Central memory CD8-positive, alpha-beta T cell (primary cell): Measurements from ENCODE around the gene PRR36.

Experiments used
- ATAC-seq: fragments of 150-1000 bp; cut with Tn5 transposase; replicated peaks from 2 replicates; pipeline ENCODE4 v1.10.0; 2022; ENCODE audit warnings: mild to moderate bottlenecking, moderate FRiP score, moderate number of reproducible peaks; ENCODE audit not compliant: poor library complexity, severe bottlenecking; ENCODE audit errors: extremely low read depth
- DNase-seq, 2 donors: peaks; one replicate each; pipeline ENCODE4 v3.0.0; 2021; ENCODE audit warnings: low spot score in 2 of 2
- H3K27ac Mint-ChIP-seq: one replicate; pipeline ENCODE4 v1.8.0; 2022; ENCODE audit warnings: low read depth, mild to moderate bottlenecking, moderate library complexity, mixed read lengths
- H3K27me3 Mint-ChIP-seq: one replicate; pipeline ENCODE4 v1.8.0; 2022; ENCODE audit warnings: mixed read lengths
- H3K36me3 Mint-ChIP-seq: one replicate; pipeline ENCODE4 v1.8.0; 2022; ENCODE audit warnings: mild to moderate bottlenecking, moderate library complexity, mixed read lengths; ENCODE audit not compliant: insufficient read depth
- H3K4me1 Mint-ChIP-seq: one replicate; pipeline ENCODE4 v1.8.0; 2022; ENCODE audit warnings: mixed read lengths
- H3K4me3 Mint-ChIP-seq: one replicate; pipeline ENCODE4 v1.8.0; 2022; ENCODE audit warnings: mild to moderate bottlenecking, moderate library complexity, mixed read lengths
- H3K9me3 Mint-ChIP-seq: one replicate; pipeline ENCODE4 v1.8.0; 2022; ENCODE audit warnings: mixed read lengths

Gene PRR36

DNA sequence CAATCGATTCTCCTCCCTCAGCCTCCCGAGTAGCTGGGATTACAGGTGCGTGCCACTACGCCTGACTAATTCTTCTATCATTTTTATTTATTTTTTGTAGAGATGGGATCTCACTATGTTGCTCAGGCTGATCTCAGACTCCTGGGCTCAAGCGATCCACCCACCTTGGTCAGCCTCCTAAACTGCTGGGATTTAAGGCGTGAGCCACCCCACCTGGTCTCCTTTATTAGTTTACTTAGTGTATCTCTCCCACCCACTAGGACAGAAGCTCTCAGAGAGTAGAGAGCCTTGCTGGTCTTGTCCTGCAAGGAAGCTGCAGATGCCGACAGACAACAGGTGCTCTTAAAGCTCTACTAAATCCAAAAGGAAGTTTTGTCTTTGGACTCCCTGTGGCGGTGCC is 11.6 kb upstream of the PRR36 start:
- Mint-ChIP-seq H3K27ac (no peak overlapping the region), H3K27me3 (peaks cover 20% of the 10 kb centered on the region), H3K4me3 (no peak overlapping the region), H3K36me3 (peaks cover 3% of the 10 kb centered on the region), H3K4me1 (no peaks in the 10 kb centered on the region), H3K9me3 (no peaks in the 10 kb centered on the region)
- no peak for DNase-seq
- no peak for ATAC-seq

DNA sequence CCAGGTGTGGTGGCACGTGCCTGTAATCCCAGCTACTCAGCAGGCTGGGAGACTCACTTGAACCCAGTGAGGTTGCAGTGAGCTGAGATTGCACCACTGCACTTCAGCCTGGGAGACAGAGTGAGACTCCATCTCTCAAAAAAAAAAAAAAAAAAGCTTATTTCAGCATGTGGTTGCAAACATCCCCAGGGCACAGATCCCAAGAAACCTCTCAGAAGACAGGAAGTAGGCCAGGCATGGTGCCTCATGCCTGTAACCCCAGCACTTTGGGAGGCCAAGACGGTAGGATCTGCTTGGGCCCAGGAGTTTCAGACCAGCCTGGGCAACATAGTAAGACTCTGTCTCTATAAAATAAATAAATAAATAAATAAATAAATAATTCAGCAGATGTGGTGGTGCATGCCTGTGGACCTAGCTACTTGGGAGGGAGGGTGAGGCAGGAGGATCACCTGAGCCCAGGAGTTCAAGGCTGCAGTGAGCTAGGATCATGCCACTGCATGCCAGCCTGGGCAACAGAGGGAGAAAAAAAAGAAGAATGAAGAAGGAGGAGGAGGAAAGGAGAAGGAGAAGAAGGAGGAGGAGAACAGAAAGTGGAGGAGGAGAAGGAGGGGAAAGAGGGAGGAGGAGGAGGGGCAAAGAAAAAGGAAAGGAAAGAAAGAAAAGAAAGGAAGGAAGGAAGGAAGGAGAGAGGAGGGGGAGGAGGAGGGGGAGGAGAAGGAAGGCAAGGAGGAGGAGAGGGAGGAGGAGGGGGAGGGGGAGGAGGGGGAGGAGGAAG is 9.8 kb upstream of the PRR36 start:
- Mint-ChIP-seq H3K9me3 (no peaks in the 10 kb centered on the region), H3K27ac (no peak overlapping the region), H3K4me1 (no peaks in the 10 kb centered on the region), H3K27me3 (peaks cover 15% of the 10 kb centered on the region), H3K4me3 (no peak overlapping the region), H3K36me3 (peaks cover 3% of the 10 kb centered on the region)
- DNase-seq (no peak), ATAC-seq (no peak)

DNA sequence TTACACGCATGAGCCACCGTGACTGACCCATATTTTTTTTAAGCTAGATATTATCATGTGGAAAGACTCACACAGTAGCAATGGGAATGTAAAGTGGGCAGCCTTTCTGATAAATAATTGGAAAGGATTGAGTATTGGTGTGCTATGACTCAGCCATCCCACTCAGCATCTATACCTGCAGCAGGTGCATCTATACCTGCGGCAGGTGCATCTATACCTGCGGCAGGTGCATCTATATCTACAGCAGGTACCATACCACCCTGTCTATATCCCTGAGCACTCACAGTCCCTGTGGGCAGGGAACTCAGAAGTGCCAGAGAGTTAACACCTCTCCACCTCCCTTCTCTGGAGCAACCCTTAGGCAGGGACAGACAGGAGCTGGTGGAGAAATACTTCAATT is 8.9 kb upstream of the PRR36 start:
- no peak overlapping the region for H3K27ac Mint-ChIP-seq
- peaks cover 3% of the 10 kb centered on the region for H3K36me3 Mint-ChIP-seq
- peaks cover 10% of the 10 kb centered on the region for H3K27me3 Mint-ChIP-seq
- ATAC-seq: no peak
- no peak overlapping the region for H3K4me3 Mint-ChIP-seq
- DNase-seq: no peak
- H3K9me3 Mint-ChIP-seq: no peaks in the 10 kb centered on the region
- no peaks in the 10 kb centered on the region for H3K4me1 Mint-ChIP-seq

DNA sequence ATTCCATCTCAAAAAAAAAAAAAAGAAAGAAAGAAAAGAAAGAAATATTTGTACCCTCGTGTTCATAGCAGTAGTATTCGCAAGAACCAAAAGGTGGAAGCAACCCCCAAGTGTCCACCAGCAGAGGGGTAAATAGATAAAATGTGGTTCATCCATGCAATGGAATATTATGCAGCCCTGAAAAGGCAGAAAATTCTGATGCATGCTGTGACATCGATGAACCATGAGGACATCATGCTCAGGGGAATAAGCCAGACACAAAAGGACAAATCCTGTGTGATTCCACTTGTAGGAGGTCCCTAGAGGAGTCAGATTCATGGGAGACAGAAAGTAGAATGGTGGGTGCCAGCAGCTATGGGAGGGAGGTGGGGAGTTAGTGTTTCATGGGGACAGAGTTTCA is 7.7 kb upstream of the PRR36 start:
- H3K27me3 Mint-ChIP-seq: no peaks in the 10 kb centered on the region
- ATAC-seq (no peak), DNase-seq (no peak)
- peaks cover 4% of the 10 kb centered on the region for H3K36me3 Mint-ChIP-seq
- H3K4me1 Mint-ChIP-seq: no peaks in the 10 kb centered on the region
- no peak overlapping the region for H3K4me3 Mint-ChIP-seq
- no peaks in the 10 kb centered on the region for H3K9me3 Mint-ChIP-seq
- no peak overlapping the region for H3K27ac Mint-ChIP-seq

DNA sequence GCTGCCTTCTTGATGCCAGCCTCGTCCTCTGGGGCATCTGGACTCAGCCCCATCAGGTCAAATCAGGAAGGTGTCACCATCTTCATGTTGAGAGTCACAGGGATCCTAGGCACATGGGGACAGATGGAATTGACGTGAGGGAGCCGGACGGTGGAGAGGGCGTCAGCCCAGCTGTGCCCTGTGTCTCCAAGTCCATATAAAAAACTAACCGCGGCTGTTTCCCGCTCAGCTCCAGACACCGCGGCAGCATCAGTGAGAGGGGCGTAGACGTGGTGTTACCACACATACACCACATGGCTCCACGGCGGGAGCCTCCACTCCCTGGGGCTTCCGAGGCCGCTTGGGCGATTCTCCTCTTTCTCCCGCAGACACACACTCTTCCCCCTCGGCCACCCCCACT is 5.6 kb upstream of the PRR36 start:
- H3K4me1 Mint-ChIP-seq: no peaks in the 10 kb centered on the region
- H3K4me3 Mint-ChIP-seq: no peak overlapping the region
- H3K36me3 Mint-ChIP-seq: peaks cover 4% of the 10 kb centered on the region
- no peak overlapping the region for H3K27ac Mint-ChIP-seq
- no peak for ATAC-seq
- no peak for DNase-seq
- no peaks in the 10 kb centered on the region for H3K27me3 Mint-ChIP-seq
- H3K9me3 Mint-ChIP-seq: no peaks in the 10 kb centered on the region

DNA sequence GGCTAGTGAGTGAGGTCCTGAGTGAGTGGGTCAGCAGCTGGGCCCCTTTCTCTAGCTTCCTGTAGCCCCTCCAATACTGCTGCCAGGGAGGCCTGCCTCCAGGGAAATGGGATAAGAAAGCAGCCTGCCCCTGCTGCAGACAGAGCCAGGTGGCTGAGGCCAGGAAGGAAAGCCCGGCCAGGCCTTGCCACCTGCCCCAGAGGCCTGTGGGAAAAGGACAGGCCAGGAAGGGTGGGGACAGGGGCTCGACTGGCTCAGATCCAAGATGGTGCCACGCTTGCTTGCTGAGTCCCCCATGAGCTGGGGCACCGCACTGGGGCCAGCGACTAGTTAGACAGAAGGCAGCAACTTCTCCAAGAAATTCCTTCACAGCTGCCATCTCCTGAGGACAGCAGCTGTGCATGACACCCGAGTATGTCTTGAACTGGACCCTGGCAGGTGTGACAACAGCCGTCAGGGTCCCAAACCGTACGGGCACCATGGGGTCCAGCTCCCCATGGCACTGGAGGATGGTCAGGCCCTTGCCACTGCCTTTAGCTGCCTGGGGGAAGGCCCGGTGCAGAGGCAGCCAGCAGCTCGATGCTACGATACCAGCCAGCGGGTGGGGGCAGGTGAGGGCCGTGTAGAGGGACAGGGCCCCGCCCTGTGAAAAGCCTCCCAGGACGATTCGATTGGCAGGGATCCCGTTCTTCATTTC is 5.1 kb upstream of the PRR36 start:
- Mint-ChIP-seq H3K27ac (no peak overlapping the region), H3K4me1 (no peaks in the 10 kb centered on the region), H3K4me3 (no peak overlapping the region), H3K36me3 (peaks cover 4% of the 10 kb centered on the region), H3K27me3 (no peaks in the 10 kb centered on the region), H3K9me3 (no peaks in the 10 kb centered on the region)
- DNase-seq (no peak), ATAC-seq (no peak)

DNA sequence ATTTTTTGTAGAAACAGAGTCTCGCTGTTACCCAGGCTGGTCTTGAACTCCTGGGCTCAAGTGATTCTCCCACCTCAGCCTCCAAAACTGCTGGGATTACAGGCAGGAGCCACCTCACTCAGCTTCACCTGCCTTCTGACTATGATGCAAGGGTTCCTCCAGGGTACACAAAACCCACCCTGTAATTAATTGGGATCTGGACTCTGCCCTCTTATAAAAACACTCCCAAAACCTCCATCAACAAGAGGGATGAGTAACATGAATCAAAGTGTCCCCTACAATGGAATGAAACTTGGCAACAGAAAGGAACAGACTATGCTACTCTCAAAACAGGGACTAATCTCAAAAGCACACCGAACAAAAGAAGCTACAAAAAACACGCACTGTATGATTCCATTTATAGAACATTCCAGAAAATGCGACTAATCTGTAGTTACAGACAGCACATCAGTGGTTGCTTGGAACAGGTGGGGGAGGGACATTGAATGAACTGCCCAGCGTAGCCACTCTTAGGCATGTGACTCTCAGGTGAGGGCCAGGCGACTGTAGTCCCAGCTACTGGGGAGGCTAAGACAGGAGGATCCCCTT is 3.2 kb upstream of the PRR36 start:
- no peak for DNase-seq
- no peaks in the 10 kb centered on the region for H3K4me1 Mint-ChIP-seq
- H3K27ac Mint-ChIP-seq: no peak overlapping the region
- H3K4me3 Mint-ChIP-seq: no peak overlapping the region
- H3K9me3 Mint-ChIP-seq: no peaks in the 10 kb centered on the region
- peaks cover 11% of the 10 kb centered on the region for H3K27me3 Mint-ChIP-seq
- no peak for ATAC-seq
- peaks cover 4% of the 10 kb centered on the region for H3K36me3 Mint-ChIP-seq

DNA sequence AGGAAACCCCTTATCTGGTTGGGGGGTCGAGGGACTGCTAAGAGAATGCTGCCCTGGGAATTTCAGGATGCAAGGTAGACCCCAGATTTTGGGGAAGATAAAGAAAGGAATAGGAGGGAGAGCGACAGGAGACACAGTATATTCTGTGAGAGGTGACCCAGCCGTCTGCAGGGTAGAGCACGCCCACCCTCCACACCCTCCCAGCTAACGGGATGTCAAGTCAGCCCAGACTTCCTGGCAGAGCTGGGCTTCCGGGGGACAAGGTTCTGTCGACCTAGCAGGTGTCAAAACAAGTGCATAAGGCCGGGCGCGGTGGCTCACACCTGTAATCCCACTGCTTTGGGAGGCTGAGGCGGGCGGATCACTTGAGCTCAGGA is 695 bp upstream of the PRR36 start:
- ATAC-seq: no peak
- DNase-seq: no peak
- H3K9me3 Mint-ChIP-seq: peaks cover 9% of the 10 kb centered on the region
- peak overlapping the region; percentile 32 for H3K4me3 Mint-ChIP-seq
- H3K36me3 Mint-ChIP-seq: peaks cover 3% of the 10 kb centered on the region
- H3K27ac Mint-ChIP-seq: no peak overlapping the region
- H3K4me1 Mint-ChIP-seq: peaks cover 15% of the 10 kb centered on the region
- H3K27me3 Mint-ChIP-seq: peaks cover 26% of the 10 kb centered on the region

DNA sequence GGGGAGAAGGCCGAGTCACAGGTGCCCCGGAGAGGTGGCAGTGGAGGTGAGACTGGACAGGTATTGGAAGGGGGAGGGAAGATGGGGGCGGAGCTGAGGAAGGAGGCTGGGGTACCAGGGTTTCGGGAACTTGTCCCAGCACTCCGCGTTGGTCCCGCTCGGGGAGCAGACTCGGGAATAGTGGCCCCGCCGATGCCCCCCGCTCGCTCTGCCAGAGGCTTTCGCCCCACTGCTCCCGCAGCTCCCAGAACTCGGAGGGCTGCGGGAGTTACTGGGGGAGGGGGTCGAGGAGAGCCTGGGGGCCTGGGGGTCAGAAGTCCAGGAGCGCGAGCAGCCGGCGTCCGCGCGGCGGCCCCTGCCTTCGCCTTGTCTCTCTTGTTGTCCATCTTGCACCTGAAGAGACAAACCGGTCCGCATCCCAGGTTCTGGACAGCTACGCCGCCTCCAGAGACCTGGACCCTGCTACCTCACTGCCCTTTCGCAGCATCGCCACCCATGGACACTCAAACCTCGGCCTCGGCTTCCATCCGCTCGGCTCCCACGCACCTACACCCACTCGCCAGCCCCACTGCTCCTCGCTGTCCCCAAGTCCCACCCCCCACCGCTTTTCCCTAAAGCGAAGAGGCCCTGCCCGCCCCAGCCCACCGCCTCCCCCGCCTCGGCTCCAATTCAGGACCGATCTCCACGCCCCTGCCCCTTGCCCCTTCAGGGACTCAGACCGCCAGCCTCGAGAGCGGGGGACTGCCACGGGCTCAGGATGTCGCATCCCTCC is 700 bp downstream of the PRR36 start:
- ATAC-seq: no peak
- no peak for DNase-seq
- Mint-ChIP-seq H3K27ac (peak overlapping the region; percentile 64), H3K4me1 (peaks cover 21% of the 10 kb centered on the region), H3K9me3 (peaks cover 9% of the 10 kb centered on the region), H3K4me3 (peak overlapping the region; percentile 55), H3K27me3 (peaks cover 26% of the 10 kb centered on the region), H3K36me3 (peaks cover 7% of the 10 kb centered on the region)

DNA sequence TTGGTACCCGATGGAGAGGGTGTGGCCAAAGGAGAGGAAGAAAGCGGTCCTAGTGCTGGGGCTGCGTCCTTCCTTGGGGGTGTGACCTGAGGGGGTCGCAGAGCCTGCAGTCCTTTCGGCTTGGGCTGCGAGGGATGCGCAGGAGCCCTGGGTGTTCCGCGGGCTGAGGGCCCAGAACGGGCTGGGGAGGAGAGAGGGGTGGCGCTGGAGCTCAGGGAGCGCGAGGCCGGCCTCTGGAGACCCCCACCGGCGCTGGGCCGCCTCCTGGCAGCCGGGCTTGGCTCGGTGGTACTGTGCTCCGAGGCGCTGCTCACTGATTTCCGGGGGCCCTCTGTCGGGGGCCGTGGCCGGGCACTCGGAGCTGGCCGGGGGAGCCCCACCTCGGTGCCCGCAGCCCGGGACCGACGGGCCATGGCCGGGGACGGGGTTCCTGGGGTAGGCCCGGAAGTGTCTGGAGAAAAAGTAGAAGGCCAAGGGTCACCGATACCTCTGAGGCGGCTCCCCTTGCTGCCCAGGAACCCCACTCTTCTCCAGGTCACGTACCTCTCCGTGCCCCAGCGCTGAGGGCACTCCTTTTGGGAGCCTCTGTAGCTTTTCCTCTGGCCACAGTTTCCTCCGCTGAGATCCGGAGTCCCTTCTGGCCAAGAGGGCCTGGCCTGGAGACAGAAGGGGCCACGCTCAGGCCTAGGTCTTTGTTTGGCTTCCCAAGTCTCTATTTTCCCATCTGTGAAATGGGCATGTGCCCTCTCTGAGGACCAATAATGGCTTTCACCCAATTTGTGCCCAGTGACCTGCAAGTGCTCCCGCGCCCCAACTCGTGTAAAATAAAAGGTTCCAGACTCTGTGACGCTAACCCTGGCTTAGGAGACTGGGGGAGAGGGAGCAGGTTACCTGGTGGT is 1.6 kb downstream of the PRR36 start:
- peak overlapping the region; percentile 55 for H3K4me3 Mint-ChIP-seq
- peaks cover 26% of the 10 kb centered on the region for H3K27me3 Mint-ChIP-seq
- H3K9me3 Mint-ChIP-seq: peaks cover 9% of the 10 kb centered on the region
- H3K27ac Mint-ChIP-seq: no peak overlapping the region
- ATAC-seq (no peak), DNase-seq (no peak)
- peaks cover 23% of the 10 kb centered on the region for H3K4me1 Mint-ChIP-seq
- H3K36me3 Mint-ChIP-seq: peaks cover 9% of the 10 kb centered on the region

DNA sequence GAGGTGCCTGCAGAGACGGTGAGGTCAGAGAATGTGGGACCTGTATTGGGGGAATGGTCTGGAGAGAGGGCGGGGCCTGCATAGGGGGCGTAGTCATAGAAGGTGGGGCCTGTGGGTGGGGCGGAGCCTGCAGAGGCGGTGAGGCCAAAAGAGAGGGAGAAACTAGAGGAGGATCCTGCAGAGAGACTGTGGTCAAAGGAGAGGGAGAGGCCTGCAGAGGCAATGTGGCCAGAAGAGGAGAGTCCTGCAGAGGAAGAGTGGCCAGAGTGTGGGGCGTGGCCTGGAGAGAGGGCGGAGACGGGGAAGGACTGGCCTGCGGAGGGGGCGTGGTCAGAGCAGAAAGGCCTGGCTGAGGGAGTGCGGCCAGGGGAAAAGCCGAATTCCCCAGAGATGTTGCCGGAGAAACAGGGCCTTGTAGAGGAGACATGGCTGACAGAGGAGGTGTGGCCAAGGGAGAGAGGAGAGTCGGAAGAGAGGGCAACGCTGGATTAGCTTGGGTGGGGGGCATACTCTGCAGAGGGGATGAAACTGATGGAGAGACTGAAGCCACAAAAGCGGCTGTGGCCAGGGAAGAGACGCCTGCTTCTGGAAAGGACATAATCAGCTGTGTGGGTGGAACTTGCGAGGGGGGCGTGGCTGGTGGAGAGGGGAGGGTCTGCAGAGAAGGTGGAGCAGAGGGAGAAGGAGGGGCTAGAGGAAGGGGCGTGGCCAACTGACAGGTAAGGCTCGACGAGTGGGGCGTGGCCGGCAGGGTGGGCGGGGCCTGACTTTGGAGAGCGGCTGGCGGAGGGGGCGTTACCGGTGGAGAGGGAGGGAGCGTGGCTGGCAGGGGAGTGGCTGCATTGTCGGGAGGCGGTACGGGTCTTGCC is 2.5 kb downstream of the PRR36 start:
- peaks cover 6% of the 10 kb centered on the region for H3K36me3 Mint-ChIP-seq
- peaks cover 23% of the 10 kb centered on the region for H3K4me1 Mint-ChIP-seq
- no peak for ATAC-seq
- H3K27me3 Mint-ChIP-seq: peaks cover 34% of the 10 kb centered on the region
- peak; percentile 71 to 72 for DNase-seq
- H3K4me3 Mint-ChIP-seq: peak overlapping the region; percentile 51
- H3K27ac Mint-ChIP-seq: no peak overlapping the region
- H3K9me3 Mint-ChIP-seq: peaks cover 9% of the 10 kb centered on the region
